HUES64 (cell line): ENCODE data around the gene TSPAN15. TPM values are rescaled to one million over a fixed set of nuclear protein-coding genes. Genes with fewer than 3 reads are reported as not detected.

Experiments
- H3K27ac ChIP-seq: 2 replicates; pipeline ENCODE4 v1.7.0; 2013; ENCODE audit warnings: low read depth, low read length, inconsistent platforms
- H3K27me3 ChIP-seq: 2 replicates; pipeline ENCODE4 v1.6.1; 2013; ENCODE audit warnings: mild to moderate bottlenecking, low read length; ENCODE audit not compliant: insufficient read depth
- H3K36me3 ChIP-seq: 2 replicates; pipeline ENCODE4 v1.6.1; 2013; ENCODE audit warnings: mild to moderate bottlenecking, low read length; ENCODE audit not compliant: insufficient read depth
- H3K4me1 ChIP-seq: 2 replicates; pipeline ENCODE4 v1.6.1; 2013; ENCODE audit warnings: mild to moderate bottlenecking, low read length, moderate library complexity; ENCODE audit not compliant: insufficient read depth
- H3K4me3 ChIP-seq: 2 replicates; pipeline ENCODE4 v1.5.1; 2013; ENCODE audit warnings: mild to moderate bottlenecking, low read length, moderate library complexity
- H3K9ac ChIP-seq: 2 replicates; pipeline ENCODE4 v1.6.1; 2013; ENCODE audit warnings: mild to moderate bottlenecking, low read depth, low read length
- H3K9me3 ChIP-seq: 2 replicates; pipeline ENCODE4 v1.6.1; 2013; ENCODE audit warnings: low read depth, low read length; ENCODE audit not compliant: insufficient read depth
- WGBS: fragments of 150-250, 120-280 bp; methylation state at CpG from one replicate; pipeline ENCODE4 v1.1.7; 2013; ENCODE audit warnings: missing lambda C conversion rate; 5-methylcytosine and 5-hydroxymethylcytosine counted together
- polyA plus RNA-seq, 2 experiments: library from polyadenylated mRNA; stranded (reverse); fragments of 50-300 nt; gene quantifications; one replicate each; pipeline ENCODE4 v1.2.3, GENCODE V29; 2013

TSPAN15 gene
- polyA plus RNA-seq (2013, experiment 1 of 2): 5.3 TPM
- 6.2 TPM for polyA plus RNA-seq (2013, experiment 2 of 2)

GRCh38 chr10:69451209-69451783, at the start of gene TSPAN15:
TSS of gene TSPAN15 (plus strand) at chr10:69451465. CDS start at chr10:69451595, 130 bp downstream.
- H3K27ac ChIP-seq: no peak within 1 kb of the TSS
- under 1% methylated on average over 45 of the region's 45 CpGs for WGBS
- H3K9me3 ChIP-seq: no peaks in the 10 kb centered on the region
- H3K9ac ChIP-seq: no peak within 1 kb of the TSS; the same call in 1 of the 2 replicates
- H3K4me3 ChIP-seq: peak within 1 kb of the TSS; percentile 72
- no peaks in the 10 kb centered on the region for H3K36me3 ChIP-seq
- peaks cover 31% of the 10 kb centered on the region for H3K27me3 ChIP-seq
- H3K4me1 ChIP-seq: 0 out of 2 replicates have a peak, but pooled peaks cover 6% of the 10 kb centered on the region

GRCh38 chr10:69402386-69402785, 48.9 kb upstream of the TSPAN15 start:
- H3K4me3 ChIP-seq: no peak overlapping the region
- H3K4me1 ChIP-seq: no peaks in the 10 kb centered on the region
- no peaks in the 10 kb centered on the region for H3K9me3 ChIP-seq
- 92% methylated on average over 5 of the region's 6 CpGs for WGBS
- H3K36me3 ChIP-seq: peaks cover 55% of the 10 kb centered on the region
- no peak overlapping the region for H3K27ac ChIP-seq
- H3K9ac ChIP-seq: no peak overlapping the region
- no peaks in the 10 kb centered on the region for H3K27me3 ChIP-seq

- H3K4me3 ChIP-seq: no peak overlapping the region
- H3K27me3 ChIP-seq: no peaks in the 10 kb centered on the region
- no peaks in the 10 kb centered on the region for H3K4me1 ChIP-seq
- no peak overlapping the region for H3K9ac ChIP-seq
- no peaks in the 10 kb centered on the region for H3K9me3 ChIP-seq
- H3K27ac ChIP-seq: no peak overlapping the region
- 89% methylated on average over 1 of the region's 1 CpG for WGBS
- H3K36me3 ChIP-seq: peaks cover 48% of the 10 kb centered on the region
Measured at GRCh38 chr10:69403066-69403465, 48.2 kb upstream of the TSPAN15 start.

- no peak overlapping the region for H3K27ac ChIP-seq
- no peak overlapping the region for H3K4me3 ChIP-seq
- no peaks in the 10 kb centered on the region for H3K27me3 ChIP-seq
- H3K9me3 ChIP-seq: no peaks in the 10 kb centered on the region
- WGBS: 92% methylated on average over 3 of the region's 3 CpGs
- no peaks in the 10 kb centered on the region for H3K4me1 ChIP-seq
- peaks cover 44% of the 10 kb centered on the region for H3K36me3 ChIP-seq
- no peak overlapping the region for H3K9ac ChIP-seq
Measured at GRCh38 chr10:69403519-69403918, 47.7 kb upstream of the TSPAN15 start.

DNA sequence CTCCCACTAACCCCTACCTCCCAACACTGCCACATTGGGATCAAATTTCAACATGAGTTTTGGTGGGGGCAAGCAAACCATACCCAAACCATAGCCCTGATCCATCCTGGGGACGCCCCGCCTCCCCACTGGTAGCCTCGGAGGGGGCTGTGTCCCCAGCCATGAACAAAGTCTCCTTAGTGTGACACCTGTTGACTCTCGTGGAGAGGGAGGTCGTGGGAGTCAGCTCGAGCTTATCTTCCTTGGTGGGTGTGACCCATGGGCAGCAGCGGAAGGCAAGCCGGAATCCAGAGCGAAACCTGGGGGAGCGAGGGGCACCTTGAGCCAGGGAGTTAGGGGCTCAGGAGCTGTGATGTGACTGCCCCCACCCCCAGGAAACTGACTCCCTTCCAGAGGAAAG, 46.5 kb upstream of the TSPAN15 start:
- Histone ChIP-seq H3K4me3 (no peak overlapping the region), H3K27me3 (0 out of 2 replicates have a peak, but pooled peaks cover 5% of the 10 kb centered on the region), H3K4me1 (no peaks in the 10 kb centered on the region), H3K27ac (no peak overlapping the region), H3K36me3 (peaks cover 31% of the 10 kb centered on the region), H3K9me3 (no peaks in the 10 kb centered on the region), H3K9ac (no peak overlapping the region)
- WGBS: 89% methylated on average over 10 of the region's 10 CpGs

GRCh38 chr10:69405221-69405620, 46.0 kb upstream of the TSPAN15 start:
- Histone ChIP-seq H3K9ac (no peak overlapping the region), H3K4me3 (no peak overlapping the region), H3K4me1 (no peaks in the 10 kb centered on the region), H3K27me3 (0 out of 2 replicates have a peak, but pooled peaks cover 5% of the 10 kb centered on the region), H3K27ac (no peak overlapping the region), H3K9me3 (no peaks in the 10 kb centered on the region), H3K36me3 (peaks cover 27% of the 10 kb centered on the region)
- WGBS: 89% methylated on average over 3 of the region's 4 CpGs

DNA sequence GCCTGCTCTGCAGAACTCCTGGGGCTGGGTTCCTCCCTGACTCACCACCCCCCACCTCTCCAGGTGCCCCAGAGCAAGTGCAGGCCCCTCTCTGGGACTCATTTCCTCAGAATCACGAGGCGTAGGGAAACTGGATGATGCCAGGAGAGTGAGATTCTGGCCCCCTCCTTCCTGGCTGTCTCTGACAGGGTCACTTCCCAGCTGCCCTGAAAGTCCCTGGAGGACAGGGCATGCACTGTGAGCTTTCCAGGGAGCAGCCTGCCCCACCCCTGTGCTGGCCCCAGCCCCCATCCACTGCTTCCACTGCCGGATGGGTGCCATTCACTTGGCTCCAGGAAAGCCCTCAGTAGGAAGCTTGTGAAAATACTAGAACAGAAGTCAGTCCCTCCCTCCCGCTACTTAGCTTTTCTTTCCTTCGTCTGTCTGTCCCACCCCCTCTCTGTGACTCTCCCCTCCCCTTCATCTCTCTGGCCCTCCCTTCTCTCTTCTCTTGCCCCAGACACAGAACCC, 44.9 kb upstream of the TSPAN15 start:
- H3K36me3 ChIP-seq: peaks cover 15% of the 10 kb centered on the region
- 34% methylated on average over 5 of the region's 5 CpGs for WGBS
- 0 out of 2 replicates have a peak, but pooled peaks cover 5% of the 10 kb centered on the region for H3K27me3 ChIP-seq
- no peaks in the 10 kb centered on the region for H3K4me1 ChIP-seq
- H3K4me3 ChIP-seq: no peak overlapping the region
- H3K9ac ChIP-seq: no peak overlapping the region
- H3K27ac ChIP-seq: peak overlapping the region; percentile 37; the same call in 1 of the 2 replicates
- H3K9me3 ChIP-seq: no peaks in the 10 kb centered on the region

- no peaks in the 10 kb centered on the region for H3K4me1 ChIP-seq
- H3K27ac ChIP-seq: no peak overlapping the region
- 77% methylated on average over 6 of the region's 6 CpGs for WGBS
- H3K36me3 ChIP-seq: peaks cover 11% of the 10 kb centered on the region; the same call in 1 of the 2 replicates
- no peak overlapping the region for H3K4me3 ChIP-seq
- no peaks in the 10 kb centered on the region for H3K9me3 ChIP-seq
- H3K27me3 ChIP-seq: 0 out of 2 replicates have a peak, but pooled peaks cover 5% of the 10 kb centered on the region
- H3K9ac ChIP-seq: no peak overlapping the region
Measured at GRCh38 chr10:69406816-69407580, 44.3 kb upstream of the TSPAN15 start.

- 0 out of 2 replicates have a peak, but pooled peaks cover 5% of the 10 kb centered on the region for H3K27me3 ChIP-seq
- WGBS: 75% methylated on average over 14 of the region's 14 CpGs
- no peaks in the 10 kb centered on the region for H3K9me3 ChIP-seq
- no peak overlapping the region for H3K4me3 ChIP-seq
- no peak overlapping the region for H3K27ac ChIP-seq
- H3K4me1 ChIP-seq: no peaks in the 10 kb centered on the region
- peaks cover 9% of the 10 kb centered on the region; the same call in 1 of the 2 replicates for H3K36me3 ChIP-seq
- no peak overlapping the region for H3K9ac ChIP-seq
Measured at GRCh38 chr10:69407621-69408301, 43.5 kb upstream of the TSPAN15 start.

DNA sequence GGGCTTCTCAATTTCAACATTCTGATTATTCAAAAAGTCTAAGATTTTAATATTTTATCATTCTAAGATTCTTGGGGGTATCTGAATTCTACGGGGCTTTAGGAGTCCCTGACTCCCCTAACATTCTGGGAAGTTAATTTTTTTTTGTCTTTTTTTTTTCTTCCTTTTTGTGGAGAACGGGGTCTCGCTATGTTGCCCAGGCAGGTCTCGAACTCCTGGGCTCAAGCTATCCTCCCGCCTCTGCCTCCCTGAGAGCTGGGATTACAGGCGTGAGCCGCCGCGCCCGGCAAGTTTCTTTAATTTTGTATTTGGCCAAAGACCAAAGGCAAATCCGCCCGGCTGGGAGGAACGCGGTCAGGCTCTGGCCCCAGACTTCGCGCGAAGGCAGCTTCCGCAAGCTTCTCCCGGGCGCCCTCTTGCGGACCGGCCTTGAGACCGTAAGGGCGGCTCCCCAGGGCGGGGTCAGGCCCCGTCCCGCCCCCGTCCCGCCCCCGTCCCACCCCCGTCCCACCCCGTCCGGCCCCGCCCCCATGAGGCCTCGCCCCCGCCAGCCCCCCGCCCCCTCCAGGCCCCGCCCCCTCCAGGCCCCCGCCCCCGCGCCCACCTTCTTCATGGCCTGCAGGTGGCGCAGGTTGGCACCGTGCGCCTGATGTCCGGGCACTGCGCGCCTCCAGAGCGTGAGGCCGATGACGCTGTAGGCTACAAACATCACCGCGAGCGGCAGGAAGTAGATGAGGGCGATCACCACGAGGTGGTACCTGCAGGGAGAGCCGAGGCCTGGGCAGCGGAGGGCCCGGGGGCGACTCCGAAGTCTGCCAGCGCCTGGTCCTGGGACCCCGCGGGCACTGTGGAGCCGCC, 42.7 kb upstream of the TSPAN15 start:
- Histone ChIP-seq H3K9me3 (no peaks in the 10 kb centered on the region), H3K9ac (0 out of 2 replicates have a peak overlapping the region, but pooled peaks have one; percentile 46), H3K36me3 (peaks cover 1% of the 10 kb centered on the region; the same call in 1 of the 2 replicates), H3K27ac (no peak overlapping the region), H3K4me1 (no peaks in the 10 kb centered on the region), H3K4me3 (peak overlapping the region; percentile 40), H3K27me3 (0 out of 2 replicates have a peak, but pooled peaks cover 5% of the 10 kb centered on the region)
- 9% methylated on average over 44 of the region's 64 CpGs for WGBS
